HL-60 (cell line): ENCODE results near the gene PTPRC.

Experiments used
- POLR2AphosphoS5 ChIP-seq: IDR thresholded peaks from 2 replicates; pipeline ENCODE4 v1.6.1; 2012; ENCODE audit warnings: low read depth
- TF ChIP-seq, protein P1 (sequence below): IDR thresholded peaks from one replicate; pipeline ENCODE4 v1.5.1; 2011; ENCODE audit warnings: low read length, control low read depth, inconsistent platforms; ENCODE audit not compliant: insufficient read depth

DNA sequence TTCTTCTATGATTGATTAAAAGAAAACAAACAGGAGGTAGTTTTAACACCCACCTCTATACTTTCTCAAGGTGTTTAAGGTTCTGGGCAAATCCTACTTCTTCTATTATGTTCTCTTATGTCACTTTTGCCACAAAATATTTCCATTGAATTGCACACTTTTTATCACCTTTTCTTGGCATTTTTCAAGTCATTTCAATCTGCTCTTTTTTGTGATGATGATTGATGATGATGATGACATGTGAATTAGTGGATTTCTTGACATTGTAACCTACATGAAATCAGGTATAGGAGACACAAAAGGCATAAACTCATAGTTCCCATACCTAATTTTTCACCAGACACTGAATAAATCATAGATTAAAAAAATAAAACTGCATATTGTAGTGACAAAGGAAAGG is 4.1 kb downstream of the PTPRC start:
- TF ChIP-seq, protein P1, sequence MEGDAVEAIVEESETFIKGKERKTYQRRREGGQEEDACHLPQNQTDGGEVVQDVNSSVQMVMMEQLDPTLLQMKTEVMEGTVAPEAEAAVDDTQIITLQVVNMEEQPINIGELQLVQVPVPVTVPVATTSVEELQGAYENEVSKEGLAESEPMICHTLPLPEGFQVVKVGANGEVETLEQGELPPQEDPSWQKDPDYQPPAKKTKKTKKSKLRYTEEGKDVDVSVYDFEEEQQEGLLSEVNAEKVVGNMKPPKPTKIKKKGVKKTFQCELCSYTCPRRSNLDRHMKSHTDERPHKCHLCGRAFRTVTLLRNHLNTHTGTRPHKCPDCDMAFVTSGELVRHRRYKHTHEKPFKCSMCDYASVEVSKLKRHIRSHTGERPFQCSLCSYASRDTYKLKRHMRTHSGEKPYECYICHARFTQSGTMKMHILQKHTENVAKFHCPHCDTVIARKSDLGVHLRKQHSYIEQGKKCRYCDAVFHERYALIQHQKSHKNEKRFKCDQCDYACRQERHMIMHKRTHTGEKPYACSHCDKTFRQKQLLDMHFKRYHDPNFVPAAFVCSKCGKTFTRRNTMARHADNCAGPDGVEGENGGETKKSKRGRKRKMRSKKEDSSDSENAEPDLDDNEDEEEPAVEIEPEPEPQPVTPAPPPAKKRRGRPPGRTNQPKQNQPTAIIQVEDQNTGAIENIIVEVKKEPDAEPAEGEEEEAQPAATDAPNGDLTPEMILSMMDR = no peak
- no peak for TF ChIP-seq POLR2AphosphoS5
